ENCODE results near the gene LGR4. TPM values are rescaled to one million over a fixed set of nuclear protein-coding genes. Genes with fewer than 3 reads are reported as not detected.

LGR4 gene
- total RNA-seq, 1 donor: 56.1 TPM

DNA sequence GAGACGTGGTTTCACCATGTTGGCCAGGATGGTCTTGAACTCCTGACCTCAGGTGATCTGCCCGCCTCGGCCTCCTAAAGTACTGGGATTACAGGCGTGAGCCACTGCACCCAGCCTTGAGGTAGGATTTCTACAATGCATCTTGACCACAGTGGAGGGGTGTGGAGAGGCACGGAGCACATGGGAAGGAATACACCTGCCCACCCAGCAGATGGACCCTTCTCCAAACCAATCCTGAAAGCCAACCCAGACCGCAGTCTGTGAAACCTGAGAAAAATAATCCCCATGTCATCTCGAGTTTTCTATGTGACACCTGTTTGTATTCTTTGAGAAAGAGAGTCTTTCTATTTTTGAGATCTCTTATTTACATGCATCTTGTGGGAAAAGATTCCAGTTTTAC lies 32.5 kb downstream of the LGR4 start:
- peaks cover 14% of the 10 kb centered on the region for H4K20me1 ChIP-seq (ENCODE audit: insufficient read depth, low read length)
- H3K79me2 ChIP-seq (ENCODE audit: insufficient read depth, low read length): peaks cover 70% of the 10 kb centered on the region
- H3K4me1 ChIP-seq (ENCODE audit: insufficient read depth, low read length): peaks cover 4% of the 10 kb centered on the region
- H3K27me3 ChIP-seq (ENCODE audit: insufficient read depth, low read length): no peaks in the 10 kb centered on the region
- no peak overlapping the region for H3K4me3 ChIP-seq (ENCODE audit: insufficient read depth, low read length)
- H3K27ac ChIP-seq (ENCODE audit: low read depth, low read length): no peak overlapping the region
- no peak overlapping the region for H3K4me2 ChIP-seq (ENCODE audit: insufficient read depth, low read length)
- TF ChIP-seq, protein P1, sequence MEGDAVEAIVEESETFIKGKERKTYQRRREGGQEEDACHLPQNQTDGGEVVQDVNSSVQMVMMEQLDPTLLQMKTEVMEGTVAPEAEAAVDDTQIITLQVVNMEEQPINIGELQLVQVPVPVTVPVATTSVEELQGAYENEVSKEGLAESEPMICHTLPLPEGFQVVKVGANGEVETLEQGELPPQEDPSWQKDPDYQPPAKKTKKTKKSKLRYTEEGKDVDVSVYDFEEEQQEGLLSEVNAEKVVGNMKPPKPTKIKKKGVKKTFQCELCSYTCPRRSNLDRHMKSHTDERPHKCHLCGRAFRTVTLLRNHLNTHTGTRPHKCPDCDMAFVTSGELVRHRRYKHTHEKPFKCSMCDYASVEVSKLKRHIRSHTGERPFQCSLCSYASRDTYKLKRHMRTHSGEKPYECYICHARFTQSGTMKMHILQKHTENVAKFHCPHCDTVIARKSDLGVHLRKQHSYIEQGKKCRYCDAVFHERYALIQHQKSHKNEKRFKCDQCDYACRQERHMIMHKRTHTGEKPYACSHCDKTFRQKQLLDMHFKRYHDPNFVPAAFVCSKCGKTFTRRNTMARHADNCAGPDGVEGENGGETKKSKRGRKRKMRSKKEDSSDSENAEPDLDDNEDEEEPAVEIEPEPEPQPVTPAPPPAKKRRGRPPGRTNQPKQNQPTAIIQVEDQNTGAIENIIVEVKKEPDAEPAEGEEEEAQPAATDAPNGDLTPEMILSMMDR (IDR thresholded peaks at IDR 0.05; ENCODE audit: extremely low read depth, low read depth, low read length): no peak
- no peaks in the 10 kb centered on the region for H3K9me3 ChIP-seq (ENCODE audit: low read depth, low read length)
- no peaks in the 10 kb centered on the region for H3K36me3 ChIP-seq (ENCODE audit: insufficient read depth, low read length)
- no peak overlapping the region for H2AFZ ChIP-seq (ENCODE audit: low read length)
- no peak for DNase-seq (ENCODE audit: insufficient read length, low spot score, missing footprints)

DNA sequence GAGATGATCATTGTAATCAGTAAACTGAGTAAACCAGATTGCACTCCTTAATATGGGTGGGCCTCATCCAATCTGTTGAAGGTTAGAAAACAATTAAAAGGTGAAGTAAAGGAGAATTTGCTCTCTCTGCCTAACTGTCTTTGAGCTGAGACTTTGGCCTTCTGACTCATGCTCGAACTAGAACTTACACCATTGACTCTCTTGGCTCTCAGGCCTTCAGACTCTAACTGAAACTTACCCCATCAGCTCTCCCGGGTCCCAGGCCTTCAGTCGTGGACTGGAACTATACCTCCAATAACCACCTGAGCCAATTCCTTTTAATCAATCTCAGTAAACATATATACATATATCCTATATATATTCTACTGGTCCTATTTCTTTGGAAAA lies 34.0 kb downstream of the LGR4 start:
- Histone ChIP-seq H4K20me1 (ENCODE audit: insufficient read depth, low read length) (peaks cover 14% of the 10 kb centered on the region), H3K79me2 (ENCODE audit: insufficient read depth, low read length) (peaks cover 70% of the 10 kb centered on the region), H3K9me3 (ENCODE audit: low read depth, low read length) (no peaks in the 10 kb centered on the region), H3K27ac (ENCODE audit: low read depth, low read length) (no peak overlapping the region), H3K36me3 (ENCODE audit: insufficient read depth, low read length) (no peaks in the 10 kb centered on the region), H3K27me3 (ENCODE audit: insufficient read depth, low read length) (no peaks in the 10 kb centered on the region), H3K4me2 (ENCODE audit: insufficient read depth, low read length) (no peak overlapping the region), H3K4me1 (ENCODE audit: insufficient read depth, low read length) (peaks cover 4% of the 10 kb centered on the region), H2AFZ (ENCODE audit: low read length) (no peak overlapping the region), H3K4me3 (ENCODE audit: insufficient read depth, low read length) (no peak overlapping the region)
- TF ChIP-seq, protein P1 (IDR thresholded peaks at IDR 0.05; ENCODE audit: extremely low read depth, low read depth, low read length): no peak
- no peak for DNase-seq (ENCODE audit: insufficient read length, low spot score, missing footprints)

DNA sequence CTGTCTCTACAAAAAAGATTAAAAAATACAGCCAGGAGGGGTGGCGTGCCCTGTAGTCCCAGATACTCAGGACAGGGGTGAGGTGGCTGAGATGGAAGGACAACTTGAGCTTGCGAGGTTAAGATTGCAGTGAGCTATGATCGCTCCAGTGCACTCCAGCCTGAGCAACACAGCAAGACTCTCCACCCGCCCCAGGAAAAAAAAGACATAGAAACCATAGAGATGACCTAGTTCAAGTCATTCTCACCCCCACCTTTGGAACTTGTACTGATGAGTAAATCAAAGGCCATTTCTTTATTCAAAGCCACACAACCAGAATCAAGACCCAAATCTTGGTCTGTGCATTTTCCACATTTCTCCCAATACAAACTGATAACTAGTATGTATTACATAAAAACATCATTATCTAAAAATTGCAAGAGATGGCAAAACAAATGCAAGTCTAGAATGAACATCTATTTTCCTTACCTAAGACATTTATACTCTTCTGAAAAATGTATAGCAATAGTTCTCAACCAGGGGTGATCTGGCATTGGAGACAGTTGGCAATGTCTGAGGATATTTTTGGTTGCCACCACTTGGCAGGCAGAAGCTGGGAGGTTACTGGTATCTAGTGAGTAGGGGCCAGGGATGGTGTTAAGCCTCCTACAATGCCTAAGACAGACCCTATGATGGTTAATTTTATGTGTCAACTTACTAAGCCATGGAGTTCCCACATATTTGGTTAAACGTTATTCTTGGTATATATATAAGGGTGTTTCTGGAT lies 34.6 kb downstream of the LGR4 start:
- no peaks in the 10 kb centered on the region for H3K36me3 ChIP-seq (ENCODE audit: insufficient read depth, low read length)
- no peak overlapping the region for H3K4me3 ChIP-seq (ENCODE audit: insufficient read depth, low read length)
- TF ChIP-seq, protein P1 (IDR thresholded peaks at IDR 0.05; ENCODE audit: extremely low read depth, low read depth, low read length): no peak
- no peaks in the 10 kb centered on the region for H3K9me3 ChIP-seq (ENCODE audit: low read depth, low read length)
- H4K20me1 ChIP-seq (ENCODE audit: insufficient read depth, low read length): peaks cover 12% of the 10 kb centered on the region
- DNase-seq (ENCODE audit: insufficient read length, low spot score, missing footprints): no peak
- no peak overlapping the region for H2AFZ ChIP-seq (ENCODE audit: low read length)
- no peak overlapping the region for H3K4me2 ChIP-seq (ENCODE audit: insufficient read depth, low read length)
- no peaks in the 10 kb centered on the region for H3K27me3 ChIP-seq (ENCODE audit: insufficient read depth, low read length)
- peaks cover 68% of the 10 kb centered on the region for H3K79me2 ChIP-seq (ENCODE audit: insufficient read depth, low read length)
- peaks cover 4% of the 10 kb centered on the region for H3K4me1 ChIP-seq (ENCODE audit: insufficient read depth, low read length)
- no peak overlapping the region for H3K27ac ChIP-seq (ENCODE audit: low read depth, low read length)

GRCh38 chr11:27436916-27437315 lies 35.7 kb downstream of the LGR4 start:
- H3K27ac ChIP-seq (ENCODE audit: low read depth, low read length): no peak overlapping the region
- no peak overlapping the region for H2AFZ ChIP-seq (ENCODE audit: low read length)
- peaks cover 10% of the 10 kb centered on the region for H4K20me1 ChIP-seq (ENCODE audit: insufficient read depth, low read length)
- peaks cover 66% of the 10 kb centered on the region for H3K79me2 ChIP-seq (ENCODE audit: insufficient read depth, low read length)
- no peaks in the 10 kb centered on the region for H3K36me3 ChIP-seq (ENCODE audit: insufficient read depth, low read length)
- TF ChIP-seq, protein P1 (IDR thresholded peaks at IDR 0.05; ENCODE audit: extremely low read depth, low read depth, low read length): no peak
- H3K9me3 ChIP-seq (ENCODE audit: low read depth, low read length): no peaks in the 10 kb centered on the region
- no peaks in the 10 kb centered on the region for H3K27me3 ChIP-seq (ENCODE audit: insufficient read depth, low read length)
- no peak overlapping the region for H3K4me3 ChIP-seq (ENCODE audit: insufficient read depth, low read length)
- no peak overlapping the region for H3K4me2 ChIP-seq (ENCODE audit: insufficient read depth, low read length)
- peaks cover 4% of the 10 kb centered on the region for H3K4me1 ChIP-seq (ENCODE audit: insufficient read depth, low read length)
- no peak for DNase-seq (ENCODE audit: insufficient read length, low spot score, missing footprints)
